ENCODE results near the gene GSX1. TPM values are rescaled to one million over a fixed set of nuclear protein-coding genes. Genes with fewer than 3 reads are reported as not detected.

Gene GSX1
- polyA plus RNA-seq, 1 of the 3 experiments (the other 2 are of a cell fraction): not detected

DNA sequence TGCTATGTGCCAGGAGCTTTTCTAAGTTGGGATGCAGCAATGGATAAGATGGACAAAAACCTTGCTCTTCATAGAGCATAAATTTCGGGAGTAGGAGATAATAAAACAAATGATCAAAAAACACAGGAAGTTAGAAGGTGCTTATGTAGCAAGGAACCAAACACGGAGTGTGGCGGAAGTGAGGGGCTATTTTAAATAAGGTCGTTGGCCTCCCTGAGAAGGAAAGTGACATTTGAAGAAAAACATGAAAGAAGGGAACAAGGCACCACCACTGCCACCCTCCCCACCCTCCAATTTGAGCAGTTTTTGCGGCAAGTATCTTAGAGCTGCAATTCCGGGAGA lies 3.2 kb upstream of the GSX1 start:
- 24% methylated on average over 6 of the region's 6 CpGs for WGBS (ENCODE audit: low lambda C conversion rate)
- Histone ChIP-seq H3K79me2 (ENCODE audit: insufficient read depth) (no peaks in the 10 kb centered on the region), H3K27ac (ENCODE audit: low read depth in 2 of 2, low read length in 1 of 2) (no peak overlapping the region), H3K36me3 (replicated peaks in 1 of 2; ENCODE audit: control insufficient read depth in 1 of 2, insufficient read depth in 2 of 2, low read length in 1 of 2) (no peaks in the 10 kb centered on the region), H2AFZ (ENCODE audit: low read depth) (no peak overlapping the region), H3K27me3 (ENCODE audit: insufficient read depth) (peaks cover 65% of the 10 kb centered on the region), H3F3A (replicated peaks; ENCODE audit: insufficient read depth) (no peaks in the 10 kb centered on the region), H3K9ac (no peak overlapping the region), H3K4me2 (no peak overlapping the region), H3K4me1 (ENCODE audit: control insufficient read depth in 1 of 2, insufficient read depth in 2 of 2, low read depth in 1 of 2, low read length in 1 of 2) (peaks cover 0 to 6% of the 10 kb centered on the region in 2 experiments; a peak in 2 of 4 replicates), H3K4me3 (ENCODE audit: low read depth in 2 of 2, low read length in 1 of 2) (no peak overlapping the region), H3K9me2 (no peaks in the 10 kb centered on the region), H4K20me1 (ENCODE audit: insufficient read depth) (no peaks in the 10 kb centered on the region), H3K9me3 (no peaks in the 10 kb centered on the region)
- no peak for DNase-seq
- POLR2A ChIA-PET: no interaction called here
- TF ChIP-seq RCOR1 (IDR thresholded peaks at IDR 0.05; ENCODE audit: low read length) (no peak), RXRA (IDR thresholded peaks at IDR 0.05; ENCODE audit: borderline replicate concordance, low read depth) (no peak), RAD21 (IDR thresholded peaks at IDR 0.05; ENCODE audit: low read length) (no peak), FOXJ3 (CRISPR knock-in tag; IDR thresholded peaks at IDR 0.05) (no peak), TCF12 (IDR thresholded peaks at IDR 0.05) (no peak), TAF1 (IDR thresholded peaks at IDR 0.05; ENCODE audit: borderline replicate concordance, low read depth, low read length) (no peak), NRF1 (IDR thresholded peaks at IDR 0.05; ENCODE audit: low read depth, low read length) (no peak), EP300 (IDR thresholded peaks at IDR 0.05; ENCODE audit: borderline replicate concordance in 1 of 2, low read depth in 1 of 2, low read length in 1 of 2) (no peak)
- TF ChIP-seq, protein P1, sequence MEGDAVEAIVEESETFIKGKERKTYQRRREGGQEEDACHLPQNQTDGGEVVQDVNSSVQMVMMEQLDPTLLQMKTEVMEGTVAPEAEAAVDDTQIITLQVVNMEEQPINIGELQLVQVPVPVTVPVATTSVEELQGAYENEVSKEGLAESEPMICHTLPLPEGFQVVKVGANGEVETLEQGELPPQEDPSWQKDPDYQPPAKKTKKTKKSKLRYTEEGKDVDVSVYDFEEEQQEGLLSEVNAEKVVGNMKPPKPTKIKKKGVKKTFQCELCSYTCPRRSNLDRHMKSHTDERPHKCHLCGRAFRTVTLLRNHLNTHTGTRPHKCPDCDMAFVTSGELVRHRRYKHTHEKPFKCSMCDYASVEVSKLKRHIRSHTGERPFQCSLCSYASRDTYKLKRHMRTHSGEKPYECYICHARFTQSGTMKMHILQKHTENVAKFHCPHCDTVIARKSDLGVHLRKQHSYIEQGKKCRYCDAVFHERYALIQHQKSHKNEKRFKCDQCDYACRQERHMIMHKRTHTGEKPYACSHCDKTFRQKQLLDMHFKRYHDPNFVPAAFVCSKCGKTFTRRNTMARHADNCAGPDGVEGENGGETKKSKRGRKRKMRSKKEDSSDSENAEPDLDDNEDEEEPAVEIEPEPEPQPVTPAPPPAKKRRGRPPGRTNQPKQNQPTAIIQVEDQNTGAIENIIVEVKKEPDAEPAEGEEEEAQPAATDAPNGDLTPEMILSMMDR (IDR thresholded peaks at IDR 0.05): no peak
- TF ChIP-seq, protein P2, sequence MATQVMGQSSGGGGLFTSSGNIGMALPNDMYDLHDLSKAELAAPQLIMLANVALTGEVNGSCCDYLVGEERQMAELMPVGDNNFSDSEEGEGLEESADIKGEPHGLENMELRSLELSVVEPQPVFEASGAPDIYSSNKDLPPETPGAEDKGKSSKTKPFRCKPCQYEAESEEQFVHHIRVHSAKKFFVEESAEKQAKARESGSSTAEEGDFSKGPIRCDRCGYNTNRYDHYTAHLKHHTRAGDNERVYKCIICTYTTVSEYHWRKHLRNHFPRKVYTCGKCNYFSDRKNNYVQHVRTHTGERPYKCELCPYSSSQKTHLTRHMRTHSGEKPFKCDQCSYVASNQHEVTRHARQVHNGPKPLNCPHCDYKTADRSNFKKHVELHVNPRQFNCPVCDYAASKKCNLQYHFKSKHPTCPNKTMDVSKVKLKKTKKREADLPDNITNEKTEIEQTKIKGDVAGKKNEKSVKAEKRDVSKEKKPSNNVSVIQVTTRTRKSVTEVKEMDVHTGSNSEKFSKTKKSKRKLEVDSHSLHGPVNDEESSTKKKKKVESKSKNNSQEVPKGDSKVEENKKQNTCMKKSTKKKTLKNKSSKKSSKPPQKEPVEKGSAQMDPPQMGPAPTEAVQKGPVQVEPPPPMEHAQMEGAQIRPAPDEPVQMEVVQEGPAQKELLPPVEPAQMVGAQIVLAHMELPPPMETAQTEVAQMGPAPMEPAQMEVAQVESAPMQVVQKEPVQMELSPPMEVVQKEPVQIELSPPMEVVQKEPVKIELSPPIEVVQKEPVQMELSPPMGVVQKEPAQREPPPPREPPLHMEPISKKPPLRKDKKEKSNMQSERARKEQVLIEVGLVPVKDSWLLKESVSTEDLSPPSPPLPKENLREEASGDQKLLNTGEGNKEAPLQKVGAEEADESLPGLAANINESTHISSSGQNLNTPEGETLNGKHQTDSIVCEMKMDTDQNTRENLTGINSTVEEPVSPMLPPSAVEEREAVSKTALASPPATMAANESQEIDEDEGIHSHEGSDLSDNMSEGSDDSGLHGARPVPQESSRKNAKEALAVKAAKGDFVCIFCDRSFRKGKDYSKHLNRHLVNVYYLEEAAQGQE (IDR thresholded peaks at IDR 0.05; ENCODE audit: low read depth, low read length): no peak
- CTCF ChIA-PET: interaction anchor here (1.4 to 3.3 kb wide), 2 partner anchors 256 to 427 kb away, joined by 3 to 13 read pairs; no protein-coding TSS in a partner anchor

GRCh38 chr13:27789495-27790303 lies 2.6 kb upstream of the GSX1 start:
- Histone ChIP-seq H3K9ac (no peak overlapping the region), H4K20me1 (ENCODE audit: insufficient read depth) (no peaks in the 10 kb centered on the region), H3K27ac (ENCODE audit: low read depth in 2 of 2, low read length in 1 of 2) (no peak overlapping the region), H3K4me2 (peak overlapping the region; percentile 57; the same call in 1 of the 2 replicates), H3K36me3 (replicated peaks in 1 of 2; ENCODE audit: control insufficient read depth in 1 of 2, insufficient read depth in 2 of 2, low read length in 1 of 2) (no peaks in the 10 kb centered on the region), H3K79me2 (ENCODE audit: insufficient read depth) (no peaks in the 10 kb centered on the region), H2AFZ (ENCODE audit: low read depth) (no peak overlapping the region), H3K27me3 (ENCODE audit: insufficient read depth) (peaks cover 71% of the 10 kb centered on the region), H3F3A (replicated peaks; ENCODE audit: insufficient read depth) (no peaks in the 10 kb centered on the region), H3K4me1 (ENCODE audit: control insufficient read depth in 1 of 2, insufficient read depth in 2 of 2, low read depth in 1 of 2, low read length in 1 of 2) (peaks cover 0 to 6% of the 10 kb centered on the region in 2 experiments; a peak in 2 of 4 replicates), H3K9me3 (no peaks in the 10 kb centered on the region), H3K4me3 (ENCODE audit: low read depth in 2 of 2, low read length in 1 of 2) (peak overlapping the region in 1 of 2 experiments; percentile 23; a peak in 1 of 4 replicates), H3K9me2 (no peaks in the 10 kb centered on the region)
- TF ChIP-seq, protein P1 (IDR thresholded peaks at IDR 0.05): no peak
- no peak for TF ChIP-seq RFX5 (IDR thresholded peaks at IDR 0.05; ENCODE audit: low read length)
- TF ChIP-seq POLR2AphosphoS5 (IDR thresholded peaks at IDR 0.05; ENCODE audit: low read depth, low read length): no peak
- WGBS (ENCODE audit: low lambda C conversion rate): 9% methylated on average over 15 of the region's 55 CpGs
- ChIA-PET CTCF (interaction anchor here (1.4 kb wide), 1 partner anchor 427 kb away, joined by 3 read pairs; no protein-coding TSS in a partner anchor), POLR2A (no interaction called here)
- DNase-seq: no peak
